GM18526 (cell line): Measurements from ENCODE around the gene CORO7.

Experiments used
- POLR2A ChIP-seq: IDR thresholded peaks from 3 replicates; pipeline ENCODE4 v1.6.1; 2011; ENCODE audit not compliant: insufficient read length; ENCODE audit errors: extremely low read depth

Gene CORO7

DNA sequence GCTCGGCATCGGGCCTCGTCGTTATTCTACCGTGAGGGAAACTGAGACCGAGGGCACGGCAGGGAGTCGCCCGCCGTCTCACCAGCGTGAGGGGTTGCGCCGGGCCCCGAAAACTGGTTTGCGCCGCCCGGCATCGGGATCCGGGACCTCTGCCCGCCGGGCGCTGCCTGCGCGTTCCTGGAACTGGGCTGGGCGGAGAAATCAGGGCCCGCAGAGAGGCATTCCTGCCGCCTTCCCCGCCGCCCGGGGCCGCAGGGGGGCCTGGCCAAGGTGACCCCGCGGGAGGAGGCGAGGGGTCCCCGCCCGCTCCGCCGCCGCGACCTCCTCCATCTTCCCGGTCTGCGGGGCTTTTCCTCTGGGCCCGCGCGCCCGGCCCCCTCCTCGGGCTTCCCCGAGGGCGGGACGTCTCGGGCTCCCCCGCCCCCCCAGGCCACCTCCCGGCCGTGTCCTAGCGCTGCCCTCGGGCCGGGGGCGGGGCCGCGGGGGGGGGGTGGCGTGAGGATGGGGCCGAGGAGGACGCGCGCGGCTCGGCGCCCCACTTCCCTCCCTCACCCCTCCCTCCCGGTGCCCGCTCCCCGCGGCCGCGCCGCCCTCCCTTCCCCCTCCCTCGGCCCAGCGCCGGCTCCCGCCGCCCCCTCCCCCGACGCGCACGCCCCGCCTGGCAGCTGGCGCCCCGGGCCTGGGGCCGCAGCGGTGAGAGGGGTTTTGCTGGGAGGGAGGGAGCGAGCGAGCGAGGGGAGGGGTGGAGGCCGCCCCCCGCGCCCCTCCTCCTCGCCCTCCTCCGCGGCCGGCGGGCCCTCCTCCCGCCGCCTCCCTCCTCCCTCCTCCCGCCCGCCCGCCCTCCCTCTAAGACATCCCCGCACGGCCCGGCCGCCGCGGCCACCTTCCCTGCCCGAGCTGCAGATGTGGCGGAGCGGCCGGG is 100.9 kb downstream of the CORO7 start, which contains the start of gene GLIS2:
TSS of gene GLIS2 (plus strand) at position 882 of the 922 bp plus-strand sequence. CDS start 16,214 bp downstream, outside the sequence.
- TF ChIP-seq POLR2A: no peak

DNA sequence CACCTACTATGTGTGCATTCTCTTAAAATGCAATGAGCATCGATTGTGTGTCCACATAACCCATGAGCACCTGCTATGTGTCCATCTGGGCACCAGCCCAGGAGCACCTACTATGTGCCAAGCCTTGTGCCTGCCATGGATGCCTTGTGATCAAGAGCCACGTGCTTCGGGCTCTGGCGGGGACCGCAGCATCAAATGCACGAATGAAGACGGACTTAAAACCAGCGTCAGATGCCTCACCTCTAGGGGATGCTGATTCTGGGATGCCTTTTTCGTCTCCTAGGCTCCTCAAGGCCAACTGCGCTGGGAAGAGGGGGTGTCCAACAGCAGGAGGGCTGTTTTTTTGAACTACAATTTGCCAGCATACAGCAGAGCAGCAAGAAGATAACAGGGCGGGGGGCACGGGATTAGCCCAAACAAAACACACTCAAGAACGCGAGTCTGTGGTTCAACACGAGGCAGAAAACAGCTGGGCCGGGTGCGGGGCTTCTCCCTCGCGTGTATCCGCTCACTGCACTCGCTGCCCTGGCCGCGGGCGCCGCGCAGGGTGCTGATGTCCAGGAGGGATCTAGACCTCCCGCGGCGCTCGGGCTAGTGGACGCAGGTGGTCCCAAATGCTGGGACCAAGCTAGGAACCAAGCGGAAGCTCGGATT is 101.7 kb downstream of the CORO7 start:
- TF ChIP-seq POLR2A: no peak

DNA sequence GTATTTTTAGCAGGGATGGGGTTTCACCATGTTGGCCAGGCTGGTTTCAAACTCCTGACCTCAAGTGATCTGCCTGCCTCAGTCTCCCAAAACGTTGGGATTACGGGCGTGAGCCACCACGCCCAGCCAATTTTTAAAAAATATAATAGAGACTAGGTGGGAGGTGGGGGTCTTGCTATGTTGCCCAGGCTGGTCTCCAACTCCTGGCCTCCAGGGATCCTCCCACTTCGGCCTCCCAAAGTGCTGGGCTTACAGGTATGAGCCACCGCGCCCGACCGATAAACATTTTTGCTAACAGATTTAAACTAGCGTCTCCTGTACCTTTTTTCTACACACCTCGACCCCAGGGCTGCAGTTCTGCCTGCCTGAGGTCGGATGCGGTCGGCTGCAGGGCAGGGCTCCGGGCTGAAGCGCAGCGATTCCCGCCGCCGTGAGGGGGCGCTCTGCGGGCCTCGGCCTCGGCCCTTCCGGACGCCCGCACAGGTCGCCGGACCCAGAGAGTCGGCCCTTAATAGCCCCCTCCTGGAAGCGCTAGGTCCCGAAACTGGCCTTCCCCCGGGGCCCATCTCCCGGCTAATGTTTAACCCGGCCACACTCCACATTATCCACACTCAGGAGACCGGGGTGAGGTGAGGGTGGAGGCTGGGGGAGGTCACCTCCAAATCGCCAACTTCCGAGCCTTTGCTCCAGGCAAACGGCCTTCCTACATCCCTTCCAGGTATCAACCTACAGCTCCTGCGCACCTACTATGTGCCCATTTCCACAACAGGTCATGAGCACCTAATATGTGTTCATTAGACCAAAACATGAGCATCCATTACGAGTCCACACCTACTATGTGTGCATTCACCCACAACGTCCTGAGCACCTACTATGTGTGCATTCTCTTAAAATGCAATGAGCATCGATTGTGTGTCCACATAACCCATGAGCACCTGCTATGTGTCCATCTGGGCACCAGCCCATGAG is 102.5 kb downstream of the CORO7 start:
- no peak for TF ChIP-seq POLR2A

DNA sequence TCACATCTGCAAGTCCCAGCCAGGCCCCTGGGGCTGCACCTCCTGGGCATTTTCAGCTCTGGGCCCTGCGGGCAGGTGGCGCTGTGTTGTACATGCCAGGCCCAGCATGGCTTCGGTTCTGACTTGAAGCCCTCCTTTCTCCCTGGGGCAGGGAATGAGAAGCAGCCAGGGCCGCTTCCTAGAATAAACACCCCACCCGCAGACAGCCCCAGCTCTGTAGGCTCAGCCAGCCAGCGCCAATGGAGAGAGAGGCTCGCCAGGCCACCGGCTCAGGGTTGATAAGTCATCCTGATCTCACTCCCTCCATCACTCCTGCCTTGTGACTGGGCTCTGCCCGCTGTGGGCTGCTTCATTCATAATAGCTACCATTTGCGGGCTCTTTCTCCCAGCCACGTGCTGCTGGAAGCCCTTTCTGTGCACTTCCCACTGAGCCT is 106.5 kb downstream of the CORO7 start:
- TF ChIP-seq POLR2A: no peak

DNA sequence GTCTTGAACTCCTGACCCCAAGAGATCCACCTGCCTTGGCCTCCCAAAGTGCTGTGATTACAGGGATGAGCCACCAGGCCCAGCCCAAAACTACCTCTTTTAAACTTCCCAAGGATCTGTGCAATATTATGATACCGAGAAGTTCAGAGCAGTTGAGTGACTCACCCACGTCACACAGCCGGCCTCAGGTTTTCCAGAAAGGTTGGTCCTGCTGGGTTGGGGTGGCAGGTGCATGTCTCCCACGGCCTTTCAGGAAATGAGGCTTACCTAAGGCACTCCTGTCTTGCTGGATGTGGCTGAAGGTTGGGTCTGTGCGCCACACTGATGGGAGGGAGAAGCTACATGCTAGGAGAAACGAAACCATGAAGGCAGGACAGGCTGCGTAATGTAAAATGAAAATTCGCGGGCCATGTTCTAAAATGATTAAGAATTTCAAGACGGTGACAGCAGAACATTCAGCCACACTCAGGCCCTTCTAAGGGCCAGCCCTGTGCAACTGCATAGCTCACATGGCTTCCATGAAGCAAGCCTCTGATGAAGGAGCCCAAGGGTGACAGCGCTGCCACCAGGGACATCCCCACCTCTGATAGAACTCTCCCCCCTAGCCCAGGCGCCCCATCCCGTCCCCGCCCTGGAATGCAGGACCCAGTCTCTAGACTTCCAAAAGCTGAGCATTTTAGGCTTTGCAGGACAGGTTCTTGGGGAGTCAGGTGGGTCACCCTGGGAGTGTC is 107.1 kb downstream of the CORO7 start:
- TF ChIP-seq POLR2A: no peak

DNA sequence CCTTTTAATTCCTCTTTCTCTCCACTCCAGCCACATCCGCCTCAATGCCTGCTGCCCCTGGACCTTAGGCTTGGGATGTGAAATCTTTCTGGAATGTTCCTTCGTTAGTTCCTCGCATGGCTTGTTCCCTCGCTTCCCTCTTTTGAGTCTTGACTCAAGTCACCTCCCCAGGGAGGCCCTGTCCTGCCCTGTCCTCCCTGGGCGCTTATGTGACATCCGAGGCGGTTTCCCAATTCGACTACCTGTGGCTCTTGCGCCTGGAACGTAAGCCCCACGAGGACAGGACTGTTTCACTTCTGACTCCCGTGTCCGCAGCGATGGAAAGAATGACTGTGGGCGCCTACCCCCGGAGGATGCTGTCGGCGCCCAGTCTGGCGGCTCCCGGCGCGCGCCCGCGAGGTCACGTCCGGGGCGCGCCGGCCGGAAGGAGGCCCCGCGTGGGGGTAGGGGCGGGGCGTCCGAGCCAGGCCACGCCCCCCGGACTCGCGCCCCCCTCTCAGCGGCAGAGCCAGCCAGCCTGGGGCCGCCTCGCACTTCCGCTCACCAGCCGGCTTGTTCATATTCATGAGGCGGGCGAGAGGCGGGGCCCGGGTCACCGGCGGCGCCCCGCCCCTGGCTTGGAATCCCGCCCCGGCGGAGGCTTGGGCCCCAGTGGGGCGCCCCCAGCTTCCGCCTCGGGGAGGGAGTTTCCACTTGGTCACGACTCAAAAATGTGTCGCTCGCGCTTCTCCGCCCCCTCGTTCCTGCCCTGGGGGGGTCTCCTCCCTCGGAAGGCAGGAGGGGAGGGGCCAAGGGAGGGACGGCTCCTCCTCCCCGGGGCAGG is 109.0 kb downstream of the CORO7 start:
- TF ChIP-seq POLR2A: peak; percentile 84

DNA sequence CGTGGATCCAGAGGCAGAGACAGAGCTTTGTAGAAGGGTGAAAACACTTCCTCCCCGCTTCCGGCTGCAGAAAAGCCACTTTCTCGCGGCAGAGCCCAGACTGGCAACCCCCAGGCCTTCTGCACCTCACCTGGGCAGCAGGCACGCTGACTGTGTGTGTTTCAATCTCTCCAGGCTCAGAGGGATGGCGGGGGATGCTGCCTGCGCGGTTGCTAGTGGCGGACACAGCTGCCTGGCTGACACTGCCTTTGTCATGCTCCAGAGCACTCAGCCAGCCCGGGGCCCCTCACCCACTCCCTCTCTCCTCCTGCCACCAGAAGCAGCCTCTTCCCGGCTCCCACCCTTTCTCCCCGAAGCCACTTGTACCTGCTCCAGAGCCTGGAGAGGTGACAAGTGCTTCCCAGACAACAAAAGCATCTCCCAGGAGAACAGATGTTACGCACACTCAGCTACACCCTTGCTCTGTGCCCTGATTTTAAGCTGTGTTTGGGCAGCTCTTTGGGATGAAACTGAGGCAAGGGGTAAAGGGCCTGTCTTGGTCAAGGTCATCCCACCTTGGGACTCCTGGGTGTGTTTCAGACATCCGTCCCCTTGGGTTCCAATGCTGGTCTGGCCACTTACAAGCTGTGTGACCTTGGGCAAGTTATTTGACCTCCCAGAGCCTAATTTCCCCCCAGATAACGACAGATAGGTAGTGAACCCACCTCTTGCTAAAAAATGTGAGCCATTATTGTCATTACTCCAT is 109.8 kb downstream of the CORO7 start:
- no peak for TF ChIP-seq POLR2A
